ENCODE data around the gene PLA2G4A. TPM values are rescaled to one million over a fixed set of nuclear protein-coding genes. Genes with fewer than 3 reads are reported as not detected.

The PLA2G4A gene
- total RNA-seq, 2 donors from 2014 or later = 3.1 to 6.3 TPM

- no peak for DNase-seq
- Histone ChIP-seq H3K36me3 (no peaks in the 10 kb centered on the region), H3K4me3 (no peak overlapping the region), H3K9ac (ENCODE audit: low read depth in 2 of 2, low read length in 2 of 2) (no peak overlapping the region), H3K27ac (no peak overlapping the region), H3K9me3 (no peaks in the 10 kb centered on the region), H3K4me1 (no peaks in the 10 kb centered on the region), H3K27me3 (no peaks in the 10 kb centered on the region)
- TF ChIP-seq CTCF (IDR thresholded peaks at IDR 0.05) = no peak
- intact Hi-C loops (cut with DNase I) = no loop called here
Observed at GRCh38 chr1:186799689-186800054, 29.1 kb upstream of the PLA2G4A start.

GRCh38 chr1:186802388-186802787, 26.4 kb upstream of the PLA2G4A start:
- H3K27me3 ChIP-seq = no peaks in the 10 kb centered on the region
- intact Hi-C loops (cut with DNase I) = no loop called here
- H3K4me3 ChIP-seq = no peak overlapping the region
- H3K4me1 ChIP-seq = no peaks in the 10 kb centered on the region
- no peak for TF ChIP-seq CTCF (IDR thresholded peaks at IDR 0.05)
- H3K9ac ChIP-seq (ENCODE audit: low read depth in 2 of 2, low read length in 2 of 2) = no peak overlapping the region
- H3K27ac ChIP-seq = no peak overlapping the region
- DNase-seq = no peak
- H3K36me3 ChIP-seq = no peaks in the 10 kb centered on the region
- H3K9me3 ChIP-seq = no peaks in the 10 kb centered on the region

GRCh38 chr1:186804679-186805078, 24.1 kb upstream of the PLA2G4A start:
- H3K36me3 ChIP-seq = no peaks in the 10 kb centered on the region
- no peaks in the 10 kb centered on the region for H3K27me3 ChIP-seq
- no peaks in the 10 kb centered on the region for H3K9me3 ChIP-seq
- intact Hi-C loops (cut with DNase I) = no loop called here
- no peak overlapping the region for H3K4me3 ChIP-seq
- no peak for DNase-seq
- no peak for TF ChIP-seq CTCF (IDR thresholded peaks at IDR 0.05)
- H3K27ac ChIP-seq = no peak overlapping the region
- no peaks in the 10 kb centered on the region for H3K4me1 ChIP-seq
- no peak overlapping the region for H3K9ac ChIP-seq (ENCODE audit: low read depth in 2 of 2, low read length in 2 of 2)

- intact Hi-C loops (cut with DNase I) = no loop called here
- Histone ChIP-seq H3K36me3 (no peaks in the 10 kb centered on the region), H3K9ac (ENCODE audit: low read depth in 2 of 2, low read length in 2 of 2) (no peak overlapping the region), H3K4me3 (no peak overlapping the region), H3K9me3 (no peaks in the 10 kb centered on the region), H3K27me3 (no peaks in the 10 kb centered on the region), H3K4me1 (no peaks in the 10 kb centered on the region), H3K27ac (no peak overlapping the region)
- no peak for DNase-seq
- no peak for TF ChIP-seq CTCF (IDR thresholded peaks at IDR 0.05)
Observed at GRCh38 chr1:186806477-186806876, 22.3 kb upstream of the PLA2G4A start.

GRCh38 chr1:186807163-186807562, 21.6 kb upstream of the PLA2G4A start:
- H3K4me1 ChIP-seq = no peaks in the 10 kb centered on the region
- H3K27ac ChIP-seq = no peak overlapping the region
- H3K9ac ChIP-seq (ENCODE audit: low read depth in 2 of 2, low read length in 2 of 2) = no peak overlapping the region
- TF ChIP-seq CTCF (IDR thresholded peaks at IDR 0.05) = no peak
- no peaks in the 10 kb centered on the region for H3K27me3 ChIP-seq
- H3K9me3 ChIP-seq = no peaks in the 10 kb centered on the region
- intact Hi-C loops (cut with DNase I) = no loop called here
- DNase-seq = no peak
- H3K36me3 ChIP-seq = no peaks in the 10 kb centered on the region
- H3K4me3 ChIP-seq = no peak overlapping the region

GRCh38 chr1:186811892-186812291, 16.9 kb upstream of the PLA2G4A start:
- no peak overlapping the region for H3K4me3 ChIP-seq
- no peak for DNase-seq
- intact Hi-C loops (cut with DNase I) = no loop called here
- no peaks in the 10 kb centered on the region for H3K36me3 ChIP-seq
- no peak overlapping the region for H3K27ac ChIP-seq
- H3K9ac ChIP-seq (ENCODE audit: low read depth in 2 of 2, low read length in 2 of 2) = no peak overlapping the region
- no peaks in the 10 kb centered on the region for H3K4me1 ChIP-seq
- TF ChIP-seq CTCF (IDR thresholded peaks at IDR 0.05) = no peak
- H3K27me3 ChIP-seq = no peaks in the 10 kb centered on the region
- no peaks in the 10 kb centered on the region for H3K9me3 ChIP-seq
